Right ventricle myocardium inferior (tissue), 1 donor: ENCODE results near the gene ZIM2. TPM values are rescaled to one million over a fixed set of nuclear protein-coding genes. Genes with fewer than 3 reads are reported as not detected.
A peak's percentile ranks its signal among the peaks of the same experiment; 100 is the strongest.

Source experiments
- ATAC-seq: fragments of 200-7000 bp; cut with Tn5 transposase; one replicate; pipeline ENCODE4 v1.9.1; 2020; ENCODE audit warnings: mild to moderate bottlenecking, moderate library complexity
- DNase-seq: peaks from one replicate; pipeline ENCODE4 v3.0.0; 2021; ENCODE audit errors: missing footprints
- intact Hi-C: fragments of 100-400 bp; cut with DNase I; formaldehyde crosslinking; loops from one replicate; pipeline ENCODE4 v1.11.0; 2022
- total RNA-seq: library from RNA; stranded (reverse); fragmentation: NEBNext Ultra II Directional; extraction: Animal tissue kit (Norgen Biotek cat#: 25700); gene quantifications from one replicate; pipeline ENCODE4 v1.2.1, GENCODE V29; 2021
- donor health status: DM: no; HTN: yes; CAD: no; lungs with severe emphysema.

Gene ZIM2
- total RNA-seq, 1 donor from 2014 or later = not detected

DNA sequence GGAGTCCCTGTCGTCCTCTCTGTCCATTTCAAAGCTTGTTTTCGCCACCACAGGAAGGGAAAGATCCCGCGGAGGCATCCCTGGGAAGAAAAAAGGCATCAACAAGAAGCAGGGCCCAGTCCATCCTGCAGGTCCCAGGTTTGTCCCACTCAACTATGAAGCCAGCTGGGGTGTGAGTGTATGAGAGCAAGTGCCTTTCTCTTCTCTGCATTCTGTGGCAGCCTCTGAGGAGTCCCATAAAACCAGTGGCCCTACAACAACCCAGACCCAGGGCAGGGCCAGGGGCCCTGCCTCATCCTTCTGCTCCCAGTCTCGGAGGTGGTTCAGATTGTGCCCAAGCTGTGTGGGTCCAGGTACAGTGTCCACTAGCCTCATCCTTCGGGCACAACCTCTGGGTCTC is 18.9 kb downstream of the ZIM2 start:
- DNase-seq (no peak), ATAC-seq (no peak)
- intact Hi-C loops = no loop called here

DNA sequence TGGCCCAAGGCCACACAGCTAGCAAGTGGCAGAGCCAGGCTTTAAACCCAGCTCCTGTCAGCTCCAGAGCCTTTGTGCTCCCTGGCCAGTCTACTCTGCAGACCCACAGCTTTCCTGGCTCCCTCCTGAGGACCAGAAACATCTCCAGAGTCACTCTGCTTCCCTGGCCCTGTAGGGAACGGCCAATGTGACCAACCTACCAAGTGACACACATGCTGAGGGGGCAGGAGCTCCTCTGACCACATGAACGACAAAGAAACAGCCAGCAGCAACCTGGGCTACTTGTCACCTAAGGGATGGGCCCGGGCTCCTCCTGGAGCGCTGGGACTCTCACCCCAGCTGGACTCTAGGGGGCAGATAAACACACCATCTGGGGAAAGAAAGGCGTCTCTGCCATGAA is 19.3 kb downstream of the ZIM2 start:
- intact Hi-C loops = no loop called here
- ATAC-seq (no peak), DNase-seq (no peak)

DNA sequence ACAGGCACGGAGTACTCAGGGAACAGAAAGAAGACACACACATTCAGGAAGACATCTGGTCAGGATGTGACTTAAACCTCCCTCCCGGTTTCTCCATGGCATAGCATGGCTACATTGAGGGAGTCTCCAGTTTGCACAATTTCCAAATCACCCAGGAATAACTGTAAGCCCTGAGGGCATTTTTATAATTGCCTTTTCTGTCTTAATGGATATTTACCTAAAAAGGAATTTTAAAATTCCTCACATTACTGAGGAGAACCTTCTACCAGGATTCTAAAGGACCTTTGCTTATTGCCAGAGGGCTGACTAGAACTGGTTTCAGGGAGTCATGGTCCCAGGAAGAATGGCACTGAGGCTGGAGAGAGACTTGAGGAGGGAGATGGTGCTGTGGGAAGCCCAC is 21.4 kb downstream of the ZIM2 start:
- intact Hi-C loops = no loop called here
- DNase-seq (no peak), ATAC-seq (no peak)

DNA sequence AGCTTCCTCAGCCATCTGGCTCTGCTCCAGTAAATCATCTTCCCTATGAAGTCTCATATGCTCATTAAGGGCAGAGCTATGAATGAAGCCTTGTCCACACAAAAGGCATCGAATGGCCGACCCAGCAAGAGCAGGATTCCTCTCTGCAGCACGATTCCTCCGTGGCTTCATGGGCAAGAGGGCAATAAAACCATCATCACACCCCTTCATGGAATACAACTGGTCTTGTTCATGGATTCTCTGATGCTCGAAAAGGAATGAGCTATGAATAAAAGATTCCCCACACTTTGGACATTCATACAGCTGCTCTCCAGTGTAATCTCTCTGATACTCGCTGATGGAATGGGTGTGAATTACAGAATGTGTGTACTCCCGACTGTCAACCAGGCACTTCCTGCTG is 25.9 kb downstream of the ZIM2 start:
- no peak for DNase-seq
- no peak for ATAC-seq
- intact Hi-C loops = no loop called here

DNA sequence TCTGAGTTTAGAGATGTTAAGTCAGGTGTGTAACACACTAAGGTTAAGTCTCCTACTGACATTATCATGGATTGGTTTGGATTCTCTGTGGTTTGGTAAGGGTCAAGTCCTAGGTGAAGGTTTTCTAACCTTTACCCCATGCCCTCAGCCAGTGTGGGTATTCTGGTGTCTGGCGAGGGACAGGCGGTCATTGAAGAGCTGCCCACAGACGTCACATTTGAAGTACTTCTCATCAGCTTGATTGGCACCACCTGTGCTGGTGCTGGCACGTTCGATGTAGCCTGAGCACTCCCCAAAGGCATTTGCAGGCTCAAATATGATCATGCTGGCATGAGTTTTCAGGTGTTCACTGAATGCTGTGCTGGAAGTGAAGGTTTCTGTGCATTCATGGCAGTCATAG is 27.0 kb downstream of the ZIM2 start:
- DNase-seq (no peak), ATAC-seq (no peak)
- intact Hi-C loops = no loop called here

DNA sequence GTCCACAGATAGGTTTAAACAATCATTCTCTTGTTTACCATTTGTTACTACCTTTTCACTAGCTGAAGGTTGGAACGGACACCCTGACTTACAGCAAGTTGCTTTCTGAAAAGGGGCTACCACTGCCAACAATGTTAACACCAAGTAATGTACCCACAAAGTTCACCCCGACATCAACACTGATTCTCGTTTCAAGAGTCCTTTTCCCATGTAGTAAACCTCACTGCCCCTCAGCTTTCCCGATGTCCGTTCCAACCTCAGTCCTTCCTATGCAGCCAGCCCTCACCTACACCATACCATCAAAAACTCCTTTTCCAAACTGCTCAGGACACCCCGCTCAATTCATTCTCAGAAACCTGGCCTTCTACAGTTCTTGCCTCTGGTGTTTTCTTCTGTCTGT is 29.0 kb downstream of the ZIM2 start:
- ATAC-seq = no peak
- intact Hi-C loops = no loop called here
- DNase-seq = no peak

DNA sequence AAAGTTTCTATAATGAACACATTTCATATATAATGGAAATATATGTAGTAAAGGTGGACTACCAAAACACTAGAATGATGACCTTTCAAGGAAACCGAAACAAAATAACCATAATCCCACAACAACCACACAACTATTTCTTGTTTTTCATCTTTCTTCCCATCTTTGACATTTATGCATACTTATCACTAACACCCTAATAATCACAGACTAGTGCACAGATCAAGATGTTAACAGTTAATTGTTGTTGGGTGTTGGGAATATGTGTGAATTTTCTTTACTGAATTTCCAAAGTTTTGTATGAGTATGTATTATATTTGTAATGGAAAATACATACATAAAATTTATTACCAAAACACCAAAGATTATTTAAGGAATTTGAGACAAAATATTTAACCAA is 30.3 kb downstream of the ZIM2 start:
- intact Hi-C loops = no loop called here
- DNase-seq (no peak), ATAC-seq (no peak)

DNA sequence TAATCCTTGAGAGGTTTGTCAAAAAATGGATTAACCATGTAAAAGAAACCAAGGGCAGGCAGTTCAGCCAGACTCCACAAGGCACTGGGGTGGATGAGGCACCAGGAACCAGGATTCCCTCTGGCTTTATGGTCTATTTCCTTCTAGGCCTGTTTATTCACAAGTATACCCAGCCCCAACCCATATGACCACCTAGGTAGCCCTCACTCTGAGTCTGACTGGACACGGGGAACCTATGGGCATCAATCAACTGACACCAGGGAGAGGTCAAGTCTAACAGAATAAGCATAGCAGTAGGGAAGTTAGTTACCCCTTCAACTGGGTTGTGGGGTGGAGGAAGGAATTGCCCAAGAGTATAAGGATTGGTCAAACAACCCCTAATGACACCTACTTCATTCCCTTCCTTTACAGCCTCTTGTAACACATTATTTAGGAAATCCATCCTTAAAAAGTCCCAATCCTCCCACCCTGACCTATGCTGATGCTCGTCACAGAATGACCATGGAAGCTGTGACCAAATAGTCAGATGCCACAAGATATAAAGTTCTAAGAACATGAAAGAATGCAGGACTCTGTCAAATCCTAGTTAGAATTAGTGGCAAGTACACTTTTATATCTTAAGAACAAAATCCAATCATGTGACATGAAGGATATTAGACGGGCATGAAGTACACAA is 31.7 kb downstream of the ZIM2 start:
- no peak for ATAC-seq
- intact Hi-C loops = no loop called here
- no peak for DNase-seq

DNA sequence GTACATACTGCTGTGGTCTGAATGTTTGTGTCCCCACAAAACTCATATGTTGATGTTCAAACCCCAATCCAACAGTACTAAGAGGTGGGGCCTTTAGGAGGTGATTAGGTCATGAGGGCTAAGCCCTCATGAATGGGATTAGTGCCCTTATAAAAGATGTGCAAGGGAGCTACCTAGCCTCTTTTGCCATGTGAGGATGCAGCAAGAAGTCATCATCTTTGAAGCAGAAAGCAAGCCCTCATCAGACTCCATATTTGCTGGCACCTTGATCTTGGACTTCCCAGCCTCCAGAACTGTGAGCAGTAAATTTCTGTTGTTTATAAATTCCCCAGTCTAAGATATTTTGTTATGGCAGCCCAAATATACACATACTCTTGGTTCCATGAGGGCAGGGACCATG is 33.9 kb downstream of the ZIM2 start:
- no peak for DNase-seq
- intact Hi-C loops = no loop called here
- ATAC-seq = no peak

DNA sequence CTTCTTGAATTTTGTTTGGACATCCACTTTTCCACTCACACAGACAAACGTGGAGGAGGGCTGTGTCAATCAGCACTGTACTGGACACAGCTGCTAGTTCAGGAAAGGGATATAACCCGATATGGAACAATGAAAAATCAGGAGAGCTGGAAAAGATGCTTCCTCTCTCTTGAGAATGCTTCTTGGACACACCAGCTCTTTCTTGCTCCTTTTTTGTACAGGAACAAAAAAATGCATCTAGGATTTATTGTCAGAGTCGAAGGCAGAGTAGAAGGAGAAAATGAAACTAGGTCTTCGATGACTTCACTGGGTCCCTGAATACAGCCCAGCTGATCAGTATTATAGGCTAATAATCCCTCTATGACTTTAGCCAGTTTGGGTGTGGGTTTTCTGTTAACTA is 62.2 kb downstream of the ZIM2 start:
- intact Hi-C loops = no loop called here
- DNase-seq (no peak), ATAC-seq (no peak)

DNA sequence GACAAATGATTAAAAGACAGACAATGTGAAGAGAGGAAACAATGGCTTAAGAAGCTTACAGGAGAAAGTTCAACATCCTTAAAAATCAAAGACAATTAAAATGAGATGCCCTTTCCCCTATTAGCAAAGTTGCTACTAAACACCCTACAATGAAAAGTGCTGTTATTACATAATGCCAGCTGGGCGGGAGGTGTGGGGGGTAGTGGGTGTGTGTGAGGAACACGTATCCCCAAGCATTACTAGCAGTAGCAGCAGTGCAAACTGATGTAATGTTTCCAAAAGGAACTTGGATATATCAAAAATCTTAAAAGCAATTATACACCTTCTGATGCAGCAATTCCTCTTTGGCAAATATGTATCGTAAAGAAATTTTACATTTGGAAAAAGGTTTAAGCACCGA is 70.9 kb downstream of the ZIM2 start:
- ATAC-seq = no peak
- no peak for DNase-seq
- intact Hi-C loops = no loop called here

DNA sequence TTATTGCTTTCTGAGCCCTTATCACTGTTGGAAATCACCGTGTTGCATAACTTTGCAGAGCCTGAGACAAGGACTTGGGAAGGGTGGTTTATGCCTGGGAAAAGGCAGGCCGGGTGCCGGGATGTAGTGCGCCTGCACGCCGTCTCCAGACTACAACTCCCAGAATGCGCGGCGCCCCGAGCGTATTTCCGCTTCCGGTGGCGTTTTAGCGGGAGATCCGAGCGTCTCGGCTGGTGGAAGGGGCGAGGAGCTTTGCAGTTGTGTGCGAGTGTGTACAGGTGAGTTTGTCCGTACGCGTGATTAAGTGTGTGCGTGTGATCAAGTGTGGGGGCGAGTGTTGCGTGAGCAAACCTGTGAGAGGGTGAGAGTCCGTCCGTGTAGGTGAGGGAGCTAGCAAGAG is 75.4 kb downstream of the ZIM2 start:
- peak; percentile 68 for ATAC-seq

DNA sequence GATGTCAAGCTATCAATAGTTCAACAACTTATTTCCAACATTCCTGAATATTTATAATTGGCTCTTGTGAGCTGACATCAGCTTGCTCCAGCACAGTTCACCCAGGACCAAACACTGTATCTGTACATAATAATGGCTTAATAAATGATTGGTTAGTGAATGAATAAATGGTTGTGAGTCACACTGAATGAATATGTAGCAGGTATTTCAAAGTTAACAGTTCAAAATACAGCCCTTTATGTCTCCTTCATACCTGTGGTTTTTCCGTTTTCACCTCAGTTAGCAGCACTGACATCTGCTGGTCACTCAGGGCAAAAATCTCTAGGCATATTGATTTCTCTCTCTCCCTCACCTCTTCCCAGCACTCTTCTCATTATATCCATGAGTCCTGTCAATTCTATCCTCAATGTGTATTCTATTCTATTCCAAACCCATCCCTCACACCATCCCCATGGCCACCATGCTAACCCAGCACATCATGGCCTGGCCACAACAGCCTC is 76.3 kb downstream of the ZIM2 start:
- intact Hi-C loops = no loop called here
- no peak for DNase-seq

More for the DNA sequence above, 75.4 kb downstream of the ZIM2 start:
- intact Hi-C loops = no loop called here
- peak; percentile 79 for DNase-seq

DNA sequence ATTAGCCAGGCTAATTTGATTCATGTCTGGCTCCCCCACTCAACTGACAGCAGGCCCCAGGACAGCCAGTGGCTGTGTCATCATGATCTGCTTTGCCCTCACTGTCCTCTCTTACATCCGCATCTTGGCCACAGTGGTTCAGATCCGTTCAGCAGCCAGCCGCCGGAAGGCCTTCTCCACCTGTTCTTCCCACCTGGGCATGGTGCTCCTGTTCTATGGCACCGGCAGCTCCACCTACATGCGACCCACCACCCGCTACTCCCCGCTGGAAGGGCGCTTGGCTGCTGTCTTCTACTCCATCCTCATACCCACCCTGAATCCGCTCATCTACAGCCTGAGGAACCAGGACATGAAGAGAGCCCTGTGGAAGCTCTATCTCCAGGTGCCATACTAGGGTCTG is 79.7 kb downstream of the ZIM2 start:
- intact Hi-C loops = no loop called here
- ATAC-seq = no peak
- DNase-seq = no peak

More for the DNA sequence above, 76.3 kb downstream of the ZIM2 start:
- ATAC-seq = no peak

DNA sequence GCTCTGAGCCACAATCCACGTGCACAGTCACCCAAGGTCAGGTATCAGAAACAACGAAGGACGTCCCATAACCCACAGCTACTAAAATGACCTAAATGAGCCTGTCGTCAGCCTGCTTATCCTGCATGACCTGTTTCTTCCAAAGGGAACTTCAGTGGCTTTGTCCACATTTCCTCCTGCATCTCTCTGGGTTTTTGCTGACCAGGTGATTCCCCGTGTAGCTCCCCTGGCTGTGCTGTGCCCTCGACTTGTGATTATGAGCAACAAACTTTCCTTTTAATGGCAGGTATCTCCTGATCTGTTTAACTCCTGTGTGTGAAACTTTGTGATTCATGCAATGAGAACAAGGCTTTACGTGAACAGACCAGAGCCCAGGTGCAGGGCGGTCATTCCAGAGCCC is 81.0 kb downstream of the ZIM2 start:
- ATAC-seq = no peak
- no peak for DNase-seq
- intact Hi-C loops = no loop called here

DNA sequence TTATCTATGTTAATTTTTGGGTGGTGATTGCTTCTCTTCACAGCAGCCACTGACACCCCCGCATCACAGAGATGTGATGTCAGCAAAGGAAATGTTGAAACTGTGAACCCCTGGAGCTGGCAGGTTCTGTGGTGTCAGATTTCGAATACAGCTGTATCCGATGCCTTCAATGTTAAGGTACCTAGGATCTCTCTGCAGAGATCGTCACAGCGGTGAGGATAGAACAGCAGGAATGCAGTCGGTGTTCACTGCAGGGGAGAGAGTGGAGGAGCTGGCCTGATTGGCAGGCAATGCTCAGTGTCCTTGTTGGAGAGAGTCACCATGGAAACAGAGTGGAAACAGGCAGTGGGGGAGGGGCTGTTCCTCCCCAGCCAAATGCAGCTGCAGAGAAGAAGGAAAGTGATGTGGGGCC is 89.4 kb downstream of the ZIM2 start:
- DNase-seq = no peak
- intact Hi-C loops = no loop called here
- ATAC-seq = no peak

DNA sequence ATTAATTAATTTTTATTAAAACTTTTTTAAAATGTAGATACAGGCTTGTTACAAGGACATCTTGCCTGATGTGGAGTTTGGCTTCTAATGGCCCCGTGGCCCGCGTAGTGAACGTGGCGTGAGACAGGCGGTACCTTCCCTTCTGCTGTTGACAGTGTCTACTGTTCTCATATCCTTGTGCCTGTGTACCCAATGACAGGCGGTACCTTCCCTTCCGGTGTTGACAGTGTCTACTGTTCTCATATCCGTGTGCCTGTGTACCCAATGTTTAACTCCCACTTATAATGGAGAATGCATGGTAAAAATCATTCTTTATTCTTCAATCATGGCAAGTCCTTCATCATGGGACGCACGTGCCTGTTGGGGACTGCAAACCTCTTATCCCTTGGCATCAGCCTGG is 89.9 kb downstream of the ZIM2 start:
- ATAC-seq = no peak
- intact Hi-C loops = no loop called here
- DNase-seq = no peak

DNA sequence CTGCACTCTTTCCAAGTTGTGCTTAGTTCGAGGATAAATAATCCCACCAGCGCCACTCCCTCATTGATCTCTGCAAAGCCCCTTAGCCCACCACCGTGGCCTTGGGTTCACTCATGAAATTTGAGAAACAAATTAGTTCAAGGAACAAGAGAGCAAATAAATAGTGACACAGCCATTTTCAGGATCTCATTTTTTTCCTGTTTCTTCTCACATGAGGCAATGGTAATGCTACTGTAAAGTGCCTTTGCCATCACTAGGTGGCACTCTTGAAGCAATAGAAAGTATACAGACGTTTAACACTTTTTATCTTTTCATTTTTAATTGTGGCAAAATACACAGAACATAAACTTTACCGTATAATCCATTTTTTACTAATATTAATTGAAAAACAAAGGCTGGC is 92.1 kb downstream of the ZIM2 start:
- ATAC-seq = peak; percentile 37
- no peak for DNase-seq
- intact Hi-C loops = loop anchor here (5.0 kb wide), 2 partner anchors 84 to 349 kb away; no protein-coding TSS in a partner anchor

DNA sequence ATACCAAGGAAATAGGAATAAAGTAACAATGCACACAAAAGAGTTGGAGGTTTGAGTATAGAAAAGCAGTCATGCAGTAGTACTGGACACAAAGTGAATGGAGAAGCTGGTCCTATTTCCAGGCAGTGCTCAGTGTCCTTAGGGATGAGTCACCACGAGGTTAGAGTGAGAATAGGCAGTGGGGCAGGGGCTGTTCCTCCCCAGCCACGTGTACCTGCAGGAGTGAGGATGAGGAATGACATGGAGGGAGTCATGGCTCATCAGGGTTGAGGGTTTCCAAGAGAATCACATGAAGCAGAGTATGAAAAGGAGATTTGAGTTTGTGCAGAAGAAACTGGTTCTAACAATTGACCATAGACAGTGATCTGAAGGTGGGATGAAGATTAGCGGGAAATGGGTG is 94.2 kb downstream of the ZIM2 start:
- ATAC-seq = no peak
- no peak for DNase-seq
- intact Hi-C loops = loop anchor here (5.0 kb wide), 2 partner anchors 86 to 351 kb away; no protein-coding TSS in a partner anchor

DNA sequence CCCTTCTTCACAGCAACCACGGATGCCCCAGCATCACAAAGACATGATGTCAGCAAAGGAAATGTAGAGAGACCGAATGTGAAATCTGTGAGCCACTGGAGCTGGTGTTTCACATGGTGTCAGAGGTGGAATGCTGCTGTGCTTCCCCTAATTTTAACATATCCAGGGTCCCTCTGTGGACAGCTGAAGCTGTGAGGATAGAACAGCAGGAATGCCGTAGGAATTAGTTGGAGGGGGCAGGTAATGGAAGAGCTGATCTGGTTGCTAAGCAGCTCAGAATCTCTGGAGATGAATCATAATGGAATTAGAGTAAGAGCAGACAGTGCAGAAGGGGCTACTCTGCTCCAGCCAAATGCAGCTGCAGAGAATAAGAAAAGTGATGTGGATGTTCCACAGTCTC is 100.0 kb downstream of the ZIM2 start:
- ATAC-seq = no peak
- DNase-seq = no peak
- intact Hi-C loops = no loop called here

DNA sequence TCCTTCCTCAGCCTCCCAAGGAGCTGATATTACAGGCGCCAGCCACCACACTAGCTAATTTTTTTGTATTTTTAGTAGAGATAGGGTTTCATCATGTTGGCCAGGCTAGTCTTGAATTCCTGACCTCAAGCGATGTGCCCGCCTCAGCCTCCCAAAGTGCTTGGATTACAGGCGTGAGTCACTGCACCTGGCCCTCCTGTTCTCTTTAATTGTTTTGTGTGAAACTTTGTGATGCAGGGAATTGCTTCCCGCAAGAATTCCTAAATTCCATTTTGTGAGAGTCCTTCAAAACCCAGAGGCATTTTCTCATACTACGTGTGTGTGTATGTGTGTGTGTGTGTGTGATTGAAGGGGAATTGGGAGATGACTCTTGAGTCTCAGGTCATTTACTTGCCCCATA is 104.0 kb downstream of the ZIM2 start:
- DNase-seq (no peak), ATAC-seq (no peak)
- intact Hi-C loops = no loop called here
